Liver (tissue), 9 donors: Measurements from ENCODE around the gene DHX9. TPM values are rescaled to one million over a fixed set of nuclear protein-coding genes. Genes with fewer than 3 reads are reported as not detected.

Experiments used
- DNase-seq: peaks from one replicate; pipeline ENCODE4 v3.0.0-alpha.2; 2017; ENCODE audit warnings: low spot score
- H3K27ac ChIP-seq, 2 donors: one replicate each; pipeline ENCODE4 v1.7.0; 2013; ENCODE audit warnings: inconsistent platforms in 2 of 2, low read length in 2 of 2, control low read depth in 1 of 2, low read depth in 1 of 2, mild to moderate bottlenecking in 1 of 2
- H3K27me3 ChIP-seq, 4 donors: one replicate each; pipeline versions ENCODE4 v1.6.1 to v1.7.0; 2013; ENCODE audit warnings: low read length in 3 of 4, inconsistent platforms in 1 of 4, mild to moderate bottlenecking in 1 of 4, moderate library complexity in 1 of 4; ENCODE audit not compliant: control insufficient read depth in 4 of 4, insufficient read depth in 4 of 4
- H3K36me3 ChIP-seq, 4 donors: one replicate each; pipeline versions ENCODE4 v1.6.1 to v1.7.0; 2013; ENCODE audit warnings: low read length in 3 of 4, mild to moderate bottlenecking in 3 of 4, low read depth in 1 of 4, moderate library complexity in 1 of 4; ENCODE audit not compliant: control insufficient read depth in 4 of 4, insufficient read depth in 3 of 4
- H3K4me1 ChIP-seq, 4 donors: one replicate each; pipeline versions ENCODE4 v1.6.1 to v1.7.0; 2013; ENCODE audit warnings: low read length in 3 of 4, mild to moderate bottlenecking in 3 of 4, moderate library complexity in 1 of 4; ENCODE audit not compliant: control insufficient read depth in 4 of 4, insufficient read depth in 4 of 4
- H3K4me3 ChIP-seq, 3 donors: one replicate each; pipeline versions ENCODE4 v1.6.1 to v1.7.0; 2013; ENCODE audit warnings: low read length in 3 of 3, control low read depth in 1 of 3, low read depth in 1 of 3, mild to moderate bottlenecking in 1 of 3
- H3K9ac ChIP-seq, 2 donors: one replicate each; pipeline ENCODE4 v1.7.0; 2013; ENCODE audit warnings: low read length in 2 of 2, mild to moderate bottlenecking in 2 of 2, moderate library complexity in 2 of 2, control low read depth in 1 of 2, low read depth in 1 of 2
- H3K9me3 ChIP-seq, 4 donors: one replicate each; pipeline versions ENCODE4 v1.6.1 to v1.7.0; 2013; ENCODE audit warnings: low read length in 3 of 4; ENCODE audit not compliant: control insufficient read depth in 4 of 4
- EGR1 ChIP-seq, 2 donors: IDR thresholded peaks; 2 replicates each; pipeline ENCODE4 v1.6.1; 2016 to 2018; ENCODE audit warnings: antibody characterized with exemption in 2 of 2, low read depth in 2 of 2
- FOXA1 ChIP-seq: IDR thresholded peaks from 2 replicates; pipeline ENCODE4 v1.6.1; 2016; ENCODE audit warnings: antibody characterized with exemption
- FOXA2 ChIP-seq: IDR thresholded peaks from 2 replicates; pipeline ENCODE4 v1.6.1; 2016; ENCODE audit warnings: antibody characterized with exemption
- GABPA ChIP-seq, 2 donors: IDR thresholded peaks in 1 of 2; conservative IDR thresholded peaks in 1 of 2; 2 replicates each; pipeline ENCODE4 v1.6.1; 2016; ENCODE audit warnings: antibody characterized with exemption in 2 of 2, mild to moderate bottlenecking in 1 of 2, moderate library complexity in 1 of 2
- HNF4A ChIP-seq, 2 donors: conservative IDR thresholded peaks; 2 replicates each; pipeline ENCODE4 v1.6.1; 2016; ENCODE audit warnings: antibody characterized with exemption in 2 of 2, mild to moderate bottlenecking in 2 of 2
- HNF4G ChIP-seq: IDR thresholded peaks from 2 replicates; pipeline ENCODE4 v1.6.1; 2016; ENCODE audit warnings: antibody characterized with exemption
- JUND ChIP-seq, 2 donors: IDR thresholded peaks; 2 replicates each; pipeline ENCODE4 v1.6.1; 2016; ENCODE audit warnings: antibody characterized with exemption in 2 of 2
- NR2F2 ChIP-seq: IDR thresholded peaks from 2 replicates; pipeline ENCODE4 v1.6.1; 2016; ENCODE audit warnings: antibody characterized with exemption
- RAD21 ChIP-seq, 2 donors: IDR thresholded peaks; 2 replicates each; pipeline ENCODE4 v1.6.1; 2016; ENCODE audit warnings: antibody characterized with exemption in 2 of 2, mild to moderate bottlenecking in 2 of 2
- RXRA ChIP-seq, 2 donors: IDR thresholded peaks; 2 replicates each; pipeline ENCODE4 v1.6.1; 2017 to 2018; ENCODE audit warnings: antibody characterized with exemption in 2 of 2, mild to moderate bottlenecking in 1 of 2
- SP1 ChIP-seq: IDR thresholded peaks from 2 replicates; pipeline ENCODE4 v1.6.1; 2018; ENCODE audit warnings: antibody characterized with exemption, mild to moderate bottlenecking
- TAF1 ChIP-seq: conservative IDR thresholded peaks from 2 replicates; pipeline ENCODE4 v1.6.1; 2016; ENCODE audit warnings: antibody characterized with exemption, mild to moderate bottlenecking
- YY1 ChIP-seq: IDR thresholded peaks from 2 replicates; pipeline ENCODE4 v1.6.1; 2016; ENCODE audit warnings: antibody characterized with exemption, mild to moderate bottlenecking
- WGBS: extraction: QIAGEN DNeasy Blood & Tissue Kit; methylation state at CpG from one replicate; pipeline ENCODE4 v1.1.7; 2013; 5-methylcytosine and 5-hydroxymethylcytosine counted together
- polyA plus RNA-seq, 2 donors: library from polyadenylated mRNA; stranded (reverse) in 1 of 2; unstranded in 1 of 2; fragments of 200-250 nt in 1 of 2; fragments of >200 nt in 1 of 2; fragmentation: Nextera tagmentation in 1 of 2; extraction: Ambion mirVana in 1 of 2; gene quantifications; one replicate each; pipeline versions ENCODE4 v1.2.1 to v1.2.3, GENCODE V29; 2013 to 2015
- total RNA-seq, 2 donors: library from RNA; depleted of rRNA; stranded (reverse); fragments of >200 nt; gene quantifications; one replicate each; pipeline ENCODE4 v1.2.3, GENCODE V29; 2014
- TF ChIP-seq, protein P1 (sequence below): IDR thresholded peaks from 2 replicates; pipeline ENCODE4 v1.6.1; 2016; ENCODE audit warnings: antibody characterized with exemption, mild to moderate bottlenecking
- TF ChIP-seq, protein P2 (sequence below): IDR thresholded peaks from 2 replicates; pipeline ENCODE4 v1.6.1; 2016; ENCODE audit warnings: antibody characterized with exemption
- TF ChIP-seq, protein P3 (sequence below): IDR thresholded peaks from 2 replicates; pipeline ENCODE4 v1.6.1; 2016; ENCODE audit warnings: antibody characterized with exemption
- TF ChIP-seq, protein P4 (sequence below): IDR thresholded peaks from 2 replicates; pipeline ENCODE4 v1.6.1; 2016; ENCODE audit warnings: antibody characterized with exemption
- TF ChIP-seq, protein P5 (sequence below): fragments of 150-350 bp; IDR thresholded peaks from 2 replicates; pipeline ENCODE4 v1.5.1; 2017; ENCODE audit warnings: improper control_type of control experiment, low read depth, low read length; ENCODE audit not compliant: missing input control
- donor health status: healthy.
- donor health status: healthy.
- donor health status: healthy.
- donor health status: healthy.
- donor health status: healthy.

DHX9 gene
- total and polyA plus RNA-seq, 4 donors = 23.1 to 108 (median 47.3) TPM

DNA sequence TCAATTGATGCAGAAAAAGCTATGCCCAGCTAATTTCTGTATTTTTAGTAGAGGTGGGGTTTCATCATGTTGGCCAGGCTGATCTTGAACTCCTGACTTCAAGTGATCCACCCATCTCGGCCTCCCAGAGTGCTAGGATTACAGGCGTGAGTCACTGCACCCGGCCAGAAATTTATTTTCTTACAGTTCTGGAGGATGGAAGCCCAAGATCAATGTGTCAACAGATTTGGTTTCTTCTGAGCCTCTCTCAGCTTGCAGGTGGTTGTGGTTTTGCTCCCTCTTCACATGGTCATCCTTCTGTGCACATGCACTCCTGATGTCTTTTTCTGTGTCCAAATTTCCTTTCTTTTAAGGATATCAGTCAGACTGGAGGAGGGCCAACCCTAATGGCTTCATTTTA lies 78.2 kb downstream of the DHX9 start:
- no peak for TF ChIP-seq FOXA2
- TF ChIP-seq GABPA (IDR thresholded peaks at IDR 0.05 in 1 of 2, conservative IDR thresholded peaks at IDR 0.05 in 1 of 2) = no peak
- TF ChIP-seq, protein P1, sequence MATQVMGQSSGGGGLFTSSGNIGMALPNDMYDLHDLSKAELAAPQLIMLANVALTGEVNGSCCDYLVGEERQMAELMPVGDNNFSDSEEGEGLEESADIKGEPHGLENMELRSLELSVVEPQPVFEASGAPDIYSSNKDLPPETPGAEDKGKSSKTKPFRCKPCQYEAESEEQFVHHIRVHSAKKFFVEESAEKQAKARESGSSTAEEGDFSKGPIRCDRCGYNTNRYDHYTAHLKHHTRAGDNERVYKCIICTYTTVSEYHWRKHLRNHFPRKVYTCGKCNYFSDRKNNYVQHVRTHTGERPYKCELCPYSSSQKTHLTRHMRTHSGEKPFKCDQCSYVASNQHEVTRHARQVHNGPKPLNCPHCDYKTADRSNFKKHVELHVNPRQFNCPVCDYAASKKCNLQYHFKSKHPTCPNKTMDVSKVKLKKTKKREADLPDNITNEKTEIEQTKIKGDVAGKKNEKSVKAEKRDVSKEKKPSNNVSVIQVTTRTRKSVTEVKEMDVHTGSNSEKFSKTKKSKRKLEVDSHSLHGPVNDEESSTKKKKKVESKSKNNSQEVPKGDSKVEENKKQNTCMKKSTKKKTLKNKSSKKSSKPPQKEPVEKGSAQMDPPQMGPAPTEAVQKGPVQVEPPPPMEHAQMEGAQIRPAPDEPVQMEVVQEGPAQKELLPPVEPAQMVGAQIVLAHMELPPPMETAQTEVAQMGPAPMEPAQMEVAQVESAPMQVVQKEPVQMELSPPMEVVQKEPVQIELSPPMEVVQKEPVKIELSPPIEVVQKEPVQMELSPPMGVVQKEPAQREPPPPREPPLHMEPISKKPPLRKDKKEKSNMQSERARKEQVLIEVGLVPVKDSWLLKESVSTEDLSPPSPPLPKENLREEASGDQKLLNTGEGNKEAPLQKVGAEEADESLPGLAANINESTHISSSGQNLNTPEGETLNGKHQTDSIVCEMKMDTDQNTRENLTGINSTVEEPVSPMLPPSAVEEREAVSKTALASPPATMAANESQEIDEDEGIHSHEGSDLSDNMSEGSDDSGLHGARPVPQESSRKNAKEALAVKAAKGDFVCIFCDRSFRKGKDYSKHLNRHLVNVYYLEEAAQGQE = no peak
- TF ChIP-seq SP1 = no peak
- no peak for TF ChIP-seq HNF4G
- TF ChIP-seq EGR1 (IDR thresholded peaks at IDR 0.05; ENCODE audit: low read depth in 2 of 2) = no peak
- no peak for TF ChIP-seq RAD21 (IDR thresholded peaks at IDR 0.05)
- TF ChIP-seq, protein P2, sequence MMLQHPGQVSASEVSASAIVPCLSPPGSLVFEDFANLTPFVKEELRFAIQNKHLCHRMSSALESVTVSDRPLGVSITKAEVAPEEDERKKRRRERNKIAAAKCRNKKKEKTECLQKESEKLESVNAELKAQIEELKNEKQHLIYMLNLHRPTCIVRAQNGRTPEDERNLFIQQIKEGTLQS = no peak
- TF ChIP-seq HNF4A (conservative IDR thresholded peaks at IDR 0.05) = no peak
- no peak for TF ChIP-seq FOXA1
- TF ChIP-seq, protein P3, sequence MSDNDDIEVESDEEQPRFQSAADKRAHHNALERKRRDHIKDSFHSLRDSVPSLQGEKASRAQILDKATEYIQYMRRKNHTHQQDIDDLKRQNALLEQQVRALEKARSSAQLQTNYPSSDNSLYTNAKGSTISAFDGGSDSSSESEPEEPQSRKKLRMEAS = no peak
- TF ChIP-seq, protein P4, sequence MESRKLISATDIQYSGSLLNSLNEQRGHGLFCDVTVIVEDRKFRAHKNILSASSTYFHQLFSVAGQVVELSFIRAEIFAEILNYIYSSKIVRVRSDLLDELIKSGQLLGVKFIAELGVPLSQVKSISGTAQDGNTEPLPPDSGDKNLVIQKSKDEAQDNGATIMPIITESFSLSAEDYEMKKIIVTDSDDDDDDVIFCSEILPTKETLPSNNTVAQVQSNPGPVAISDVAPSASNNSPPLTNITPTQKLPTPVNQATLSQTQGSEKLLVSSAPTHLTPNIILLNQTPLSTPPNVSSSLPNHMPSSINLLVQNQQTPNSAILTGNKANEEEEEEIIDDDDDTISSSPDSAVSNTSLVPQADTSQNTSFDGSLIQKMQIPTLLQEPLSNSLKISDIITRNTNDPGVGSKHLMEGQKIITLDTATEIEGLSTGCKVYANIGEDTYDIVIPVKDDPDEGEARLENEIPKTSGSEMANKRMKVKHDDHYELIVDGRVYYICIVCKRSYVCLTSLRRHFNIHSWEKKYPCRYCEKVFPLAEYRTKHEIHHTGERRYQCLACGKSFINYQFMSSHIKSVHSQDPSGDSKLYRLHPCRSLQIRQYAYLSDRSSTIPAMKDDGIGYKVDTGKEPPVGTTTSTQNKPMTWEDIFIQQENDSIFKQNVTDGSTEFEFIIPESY = no peak
- TF ChIP-seq YY1 = no peak
- TF ChIP-seq JUND (IDR thresholded peaks at IDR 0.05) = no peak
- TF ChIP-seq NR2F2 = no peak
- TF ChIP-seq TAF1 = no peak
- no peak for TF ChIP-seq RXRA (IDR thresholded peaks at IDR 0.05)
- TF ChIP-seq, protein P5, sequence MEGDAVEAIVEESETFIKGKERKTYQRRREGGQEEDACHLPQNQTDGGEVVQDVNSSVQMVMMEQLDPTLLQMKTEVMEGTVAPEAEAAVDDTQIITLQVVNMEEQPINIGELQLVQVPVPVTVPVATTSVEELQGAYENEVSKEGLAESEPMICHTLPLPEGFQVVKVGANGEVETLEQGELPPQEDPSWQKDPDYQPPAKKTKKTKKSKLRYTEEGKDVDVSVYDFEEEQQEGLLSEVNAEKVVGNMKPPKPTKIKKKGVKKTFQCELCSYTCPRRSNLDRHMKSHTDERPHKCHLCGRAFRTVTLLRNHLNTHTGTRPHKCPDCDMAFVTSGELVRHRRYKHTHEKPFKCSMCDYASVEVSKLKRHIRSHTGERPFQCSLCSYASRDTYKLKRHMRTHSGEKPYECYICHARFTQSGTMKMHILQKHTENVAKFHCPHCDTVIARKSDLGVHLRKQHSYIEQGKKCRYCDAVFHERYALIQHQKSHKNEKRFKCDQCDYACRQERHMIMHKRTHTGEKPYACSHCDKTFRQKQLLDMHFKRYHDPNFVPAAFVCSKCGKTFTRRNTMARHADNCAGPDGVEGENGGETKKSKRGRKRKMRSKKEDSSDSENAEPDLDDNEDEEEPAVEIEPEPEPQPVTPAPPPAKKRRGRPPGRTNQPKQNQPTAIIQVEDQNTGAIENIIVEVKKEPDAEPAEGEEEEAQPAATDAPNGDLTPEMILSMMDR = no peak
- H3K36me3 ChIP-seq = no peaks in the 10 kb centered on the region
- 89% methylated on average over 3 of the region's 3 CpGs for WGBS

More for the DNA sequence above, 78.2 kb downstream of the DHX9 start:
- no peak overlapping the region for H3K4me3 ChIP-seq
- peaks cover 0 to 3% (median 0%) of the 10 kb centered on the region in 4 donors for H3K27me3 ChIP-seq
- H3K27ac ChIP-seq = no peak overlapping the region
- H3K9ac ChIP-seq = no peak overlapping the region
- H3K9me3 ChIP-seq = peaks cover 0 to 2% (median 2%) of the 10 kb centered on the region in 4 donors
- H3K4me1 ChIP-seq = no peaks in the 10 kb centered on the region
- no peak for DNase-seq
